HG03045 (cell line): Measurements from ENCODE around the gene KLHL2.
"Not testable (repeated sequence)": the region's sequence is repeated elsewhere in the genome, so short reads cannot be mapped to it uniquely, and the experiment has no call there.

ENCODE experiments used
- ATAC-seq: cut with Tn5 transposase; IDR thresholded peaks from one replicate; pipeline ENCODE4 v1.9.1; 2021; ENCODE audit warnings: mild to moderate bottlenecking, moderate library complexity; ENCODE audit not compliant: unreplicated experiment

KLHL2 gene

GRCh38 chr4:165326831-165327210 lies 119.5 kb downstream of the KLHL2 start:
- no peak for ATAC-seq

- ATAC-seq, result peak; percentile 99
These were observed 120.1 kb downstream of the KLHL2 start, which contains the start of gene MSMO1 for GRCh38 chr4:165327211-165328100. Gene MSMO1, plus strand, starts transcription at chr4:165327669. Its CDS starts 5,702 bp downstream, at chr4:165333371.

- no peak for ATAC-seq
These were observed 120.7 kb downstream of the KLHL2 start for GRCh38 chr4:165328101-165328425.

GRCh38 chr4:165328708-165329107 lies 121.3 kb downstream of the KLHL2 start:
- no peak for ATAC-seq

GRCh38 chr4:165330071-165330470 lies 122.7 kb downstream of the KLHL2 start:
- no peak for ATAC-seq

GRCh38 chr4:165330666-165331065 lies 123.3 kb downstream of the KLHL2 start:
- ATAC-seq, result no peak

GRCh38 chr4:165331359-165331758 lies 124.0 kb downstream of the KLHL2 start:
- no peak for ATAC-seq

- no peak for ATAC-seq
These were observed 124.5 kb downstream of the KLHL2 start for GRCh38 chr4:165331823-165332222.

- ATAC-seq, result no peak
These were observed 125.1 kb downstream of the KLHL2 start for GRCh38 chr4:165332502-165332901.

- ATAC-seq, result no peak
These were observed 127.9 kb downstream of the KLHL2 start for GRCh38 chr4:165335163-165335703.

GRCh38 chr4:165336743-165337142 lies 129.4 kb downstream of the KLHL2 start:
- ATAC-seq, result no peak

GRCh38 chr4:165342340-165342739 lies 135.0 kb downstream of the KLHL2 start:
- not testable (repeated sequence) for ATAC-seq

GRCh38 chr4:165343353-165344191 lies 136.2 kb downstream of the KLHL2 start:
- no peak for ATAC-seq

- ATAC-seq, result no peak
These were observed 138.5 kb downstream of the KLHL2 start for GRCh38 chr4:165345666-165346417.

- no peak for ATAC-seq
These were observed 140.5 kb downstream of the KLHL2 start for GRCh38 chr4:165347647-165348569.

- no peak for ATAC-seq
These were observed 144.2 kb downstream of the KLHL2 start for GRCh38 chr4:165351359-165352130.

GRCh38 chr4:165355900-165356300 lies 148.5 kb downstream of the KLHL2 start:
- ATAC-seq, result no peak

GRCh38 chr4:165359506-165359905 lies 152.1 kb downstream of the KLHL2 start:
- ATAC-seq, result no peak
